ENCODE measurements around the gene CNNM2. TPM values are rescaled to one million over a fixed set of nuclear protein-coding genes. Genes with fewer than 3 reads are reported as not detected.
A peak's percentile ranks its signal among the peaks of the same experiment; 100 is the strongest.

CNNM2 gene
- total RNA-seq, 2 donors from 2014 or later: 14.7 to 17.9 TPM

DNA sequence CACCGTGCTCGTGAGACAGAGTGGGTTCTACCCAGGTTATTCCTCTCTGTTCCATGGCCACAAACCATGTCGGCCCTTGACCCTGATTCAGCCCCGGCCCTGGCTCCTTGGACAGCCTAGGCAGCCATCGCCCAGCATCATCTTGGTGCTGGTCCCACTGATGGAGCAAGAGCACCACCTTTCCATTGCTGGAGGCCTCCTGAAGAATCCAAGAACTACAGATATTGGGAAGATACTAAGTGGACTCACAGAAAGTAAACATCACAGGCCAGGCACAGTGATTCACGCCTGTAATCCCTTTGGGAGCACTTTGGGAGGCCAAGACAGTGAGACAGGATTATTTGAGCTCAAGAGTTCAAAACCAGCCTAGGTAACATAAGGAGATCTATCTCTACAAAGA, 149.9 kb downstream of the CNNM2 start:
- H3K36me3 Mint-ChIP-seq (ENCODE audit: low read depth): no peaks in the 10 kb centered on the region
- Histone ChIP-seq H3K27me3 (ENCODE audit: control insufficient read depth, insufficient read depth, low read length, poor library complexity, severe bottlenecking) (no peaks in the 10 kb centered on the region), H3K4me1 (ENCODE audit: control insufficient read depth, insufficient read depth, low read length) (no peaks in the 10 kb centered on the region), H3K9ac (ENCODE audit: extremely low read depth, low read length, poor library complexity, severe bottlenecking) (no peak overlapping the region), H3K27ac (ENCODE audit: low read depth, low read length) (no peak overlapping the region), H3K4me3 (ENCODE audit: low read length) (no peak overlapping the region), H3K9me3 (ENCODE audit: control insufficient read depth, low read length) (no peaks in the 10 kb centered on the region), H3K36me3 (ENCODE audit: control insufficient read depth, insufficient read depth, low read length) (no peaks in the 10 kb centered on the region)
- TF ChIP-seq, protein P1, sequence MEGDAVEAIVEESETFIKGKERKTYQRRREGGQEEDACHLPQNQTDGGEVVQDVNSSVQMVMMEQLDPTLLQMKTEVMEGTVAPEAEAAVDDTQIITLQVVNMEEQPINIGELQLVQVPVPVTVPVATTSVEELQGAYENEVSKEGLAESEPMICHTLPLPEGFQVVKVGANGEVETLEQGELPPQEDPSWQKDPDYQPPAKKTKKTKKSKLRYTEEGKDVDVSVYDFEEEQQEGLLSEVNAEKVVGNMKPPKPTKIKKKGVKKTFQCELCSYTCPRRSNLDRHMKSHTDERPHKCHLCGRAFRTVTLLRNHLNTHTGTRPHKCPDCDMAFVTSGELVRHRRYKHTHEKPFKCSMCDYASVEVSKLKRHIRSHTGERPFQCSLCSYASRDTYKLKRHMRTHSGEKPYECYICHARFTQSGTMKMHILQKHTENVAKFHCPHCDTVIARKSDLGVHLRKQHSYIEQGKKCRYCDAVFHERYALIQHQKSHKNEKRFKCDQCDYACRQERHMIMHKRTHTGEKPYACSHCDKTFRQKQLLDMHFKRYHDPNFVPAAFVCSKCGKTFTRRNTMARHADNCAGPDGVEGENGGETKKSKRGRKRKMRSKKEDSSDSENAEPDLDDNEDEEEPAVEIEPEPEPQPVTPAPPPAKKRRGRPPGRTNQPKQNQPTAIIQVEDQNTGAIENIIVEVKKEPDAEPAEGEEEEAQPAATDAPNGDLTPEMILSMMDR (conservative IDR thresholded peaks at IDR 0.05): peak; percentile 24
- peak; percentile 28 for DNase-seq
- no peaks in the 10 kb centered on the region for H3K27me3 Mint-ChIP-seq (ENCODE audit: insufficient read depth)
- no peaks in the 10 kb centered on the region for H3K9me3 Mint-ChIP-seq
- H3K4me3 Mint-ChIP-seq: no peak overlapping the region
- 88 to 92% methylated on average over 3 to 6 of the region's 6 CpGs for WGBS, 2 experiments (ENCODE audit: insufficient coverage in 1 of 2, insufficient read length in 1 of 2)
- H3K4me1 Mint-ChIP-seq: no peaks in the 10 kb centered on the region
- no peak overlapping the region for H3K27ac Mint-ChIP-seq

DNA sequence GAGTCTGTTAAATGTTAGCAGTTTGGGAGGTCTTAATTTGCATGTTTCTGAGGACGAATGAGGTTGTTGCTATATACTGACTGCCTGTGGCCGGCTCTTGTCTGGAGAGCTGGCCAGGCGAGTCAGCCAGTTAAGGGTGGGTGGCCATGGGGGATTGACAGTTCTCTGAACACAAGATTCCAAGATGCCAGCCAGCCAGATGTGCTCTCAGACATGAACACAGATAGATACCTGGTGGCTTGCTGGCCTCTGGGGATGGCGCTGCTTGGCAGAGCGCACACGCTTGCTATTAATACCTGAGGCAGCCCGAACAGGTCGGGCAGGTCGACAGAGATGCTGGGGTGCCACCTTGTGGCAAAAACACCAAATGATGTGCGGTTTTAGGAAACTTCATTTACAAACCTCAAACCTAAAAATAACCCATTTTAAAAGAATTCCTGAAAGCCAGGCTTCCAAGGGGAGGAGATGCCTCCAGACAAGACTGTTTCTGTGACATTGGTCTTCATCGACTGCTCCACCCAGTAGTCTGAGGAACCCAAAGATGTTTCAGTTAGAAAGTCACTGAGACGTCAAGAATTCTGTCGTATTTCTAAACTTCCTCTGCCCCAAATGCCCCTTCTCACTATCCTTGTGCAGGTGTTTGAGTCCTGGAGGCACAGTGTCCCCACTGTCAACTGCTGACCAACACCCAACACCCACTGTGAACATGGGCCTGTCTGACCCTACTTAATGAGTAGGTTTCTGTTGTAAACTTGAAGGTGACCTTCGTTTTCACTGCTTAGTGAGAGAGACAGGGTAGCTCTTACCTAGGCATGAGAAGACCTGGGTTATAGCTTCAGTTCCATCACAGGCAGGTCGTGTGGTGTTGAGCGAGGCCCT, 151.6 kb downstream of the CNNM2 start:
- Histone ChIP-seq H3K9ac (ENCODE audit: extremely low read depth, low read length, poor library complexity, severe bottlenecking) (no peak overlapping the region), H3K27ac (ENCODE audit: low read depth, low read length) (no peak overlapping the region), H3K9me3 (ENCODE audit: control insufficient read depth, low read length) (no peaks in the 10 kb centered on the region), H3K4me1 (ENCODE audit: control insufficient read depth, insufficient read depth, low read length) (no peaks in the 10 kb centered on the region), H3K36me3 (ENCODE audit: control insufficient read depth, insufficient read depth, low read length) (no peaks in the 10 kb centered on the region), H3K4me3 (ENCODE audit: low read length) (no peak overlapping the region), H3K27me3 (ENCODE audit: control insufficient read depth, insufficient read depth, low read length, poor library complexity, severe bottlenecking) (no peaks in the 10 kb centered on the region)
- Mint-ChIP-seq H3K36me3 (ENCODE audit: low read depth) (no peaks in the 10 kb centered on the region), H3K4me3 (no peak overlapping the region), H3K27me3 (ENCODE audit: insufficient read depth) (no peaks in the 10 kb centered on the region), H3K4me1 (no peaks in the 10 kb centered on the region), H3K27ac (no peak overlapping the region), H3K9me3 (no peaks in the 10 kb centered on the region)
- DNase-seq: peak; percentile 89
- 56 to 58% methylated on average over 13 to 16 of the region's 16 CpGs for WGBS, 2 experiments (ENCODE audit: insufficient coverage in 1 of 2, insufficient read length in 1 of 2)
- TF ChIP-seq, protein P1 (conservative IDR thresholded peaks at IDR 0.05): peak; percentile 94

DNA sequence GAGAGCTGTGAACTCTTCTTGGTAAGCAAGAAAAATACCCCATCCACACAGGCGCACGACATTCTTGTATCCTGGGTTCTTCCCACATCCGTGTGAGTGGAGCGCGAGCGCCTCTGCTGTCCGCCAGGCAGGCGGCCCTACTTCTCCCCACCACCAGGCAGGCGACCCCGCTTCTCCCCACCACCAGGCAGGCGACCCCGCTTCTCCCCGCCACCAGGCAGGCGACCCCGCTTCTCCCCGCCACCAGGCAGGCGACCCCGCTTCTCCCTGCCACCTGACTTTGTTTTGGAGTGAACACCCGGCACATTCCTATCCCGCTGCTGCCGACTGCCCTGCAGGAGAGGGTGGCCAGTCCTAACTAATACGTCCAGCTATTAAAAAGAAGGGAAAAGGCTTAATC, 154.2 kb downstream of the CNNM2 start:
- Mint-ChIP-seq H3K27ac (no peak overlapping the region), H3K9me3 (no peaks in the 10 kb centered on the region), H3K27me3 (ENCODE audit: insufficient read depth) (no peaks in the 10 kb centered on the region), H3K4me3 (no peak overlapping the region), H3K36me3 (ENCODE audit: low read depth) (peaks cover 4% of the 10 kb centered on the region), H3K4me1 (no peaks in the 10 kb centered on the region)
- no peaks in the 10 kb centered on the region for H3K4me1 ChIP-seq (ENCODE audit: control insufficient read depth, insufficient read depth, low read length)
- no peak overlapping the region for H3K9ac ChIP-seq (ENCODE audit: extremely low read depth, low read length, poor library complexity, severe bottlenecking)
- peak; percentile 42 for DNase-seq
- TF ChIP-seq, protein P1 (conservative IDR thresholded peaks at IDR 0.05): no peak
- no peak overlapping the region for H3K27ac ChIP-seq (ENCODE audit: low read depth, low read length)
- H3K36me3 ChIP-seq (ENCODE audit: control insufficient read depth, insufficient read depth, low read length): no peaks in the 10 kb centered on the region
- no peak overlapping the region for H3K4me3 ChIP-seq (ENCODE audit: low read length)
- no peaks in the 10 kb centered on the region for H3K27me3 ChIP-seq (ENCODE audit: control insufficient read depth, insufficient read depth, low read length, poor library complexity, severe bottlenecking)
- 90 to 97% methylated on average over 10 to 22 of the region's 22 CpGs for WGBS, 2 experiments (ENCODE audit: insufficient coverage in 1 of 2, insufficient read length in 1 of 2)
- no peaks in the 10 kb centered on the region for H3K9me3 ChIP-seq (ENCODE audit: control insufficient read depth, low read length)
